Measurements from ENCODE around the gene ZCCHC4.
A peak's percentile ranks its signal among the peaks of the same experiment; 100 is the strongest.
"Not testable (repeated sequence)": the region's sequence is repeated elsewhere in the genome, so short reads cannot be mapped to it uniquely, and the experiment has no call there.

The ZCCHC4 gene

DNA sequence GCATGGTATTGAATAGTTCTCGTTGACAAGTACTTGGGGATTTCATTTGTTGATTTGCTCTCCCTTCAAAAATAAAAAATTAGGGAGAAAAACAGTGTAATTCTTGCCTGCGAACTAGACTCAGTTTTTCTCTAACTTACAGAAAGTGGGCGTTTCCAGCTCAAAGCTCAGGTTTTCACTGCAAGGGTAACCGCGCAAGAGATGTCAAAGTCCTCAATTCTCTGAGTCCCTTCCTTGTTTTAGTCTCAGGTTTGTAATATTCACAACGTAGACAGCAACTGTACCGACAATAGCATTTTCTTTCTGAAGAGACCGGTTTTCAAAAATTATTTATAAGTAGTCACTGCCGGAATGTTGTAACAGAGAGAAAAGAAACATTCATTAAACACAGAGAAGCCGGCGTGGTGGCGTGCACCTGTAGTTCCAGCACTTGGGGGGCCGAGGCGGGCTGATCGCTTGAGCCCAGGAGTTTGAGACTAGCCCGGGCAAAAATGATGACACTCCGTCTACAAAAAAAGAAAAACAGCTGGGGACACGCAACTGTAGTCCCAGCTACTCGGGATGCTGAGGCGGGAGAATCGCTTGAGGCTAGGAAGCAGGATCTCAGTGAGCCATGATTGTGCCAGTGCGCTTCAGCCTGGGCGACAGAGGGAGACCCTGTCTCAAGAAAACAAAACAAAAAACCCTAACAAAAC, 774 bp downstream of the ZCCHC4 start:
- TF ChIP-seq CTCF (IDR thresholded peaks at IDR 0.05; ENCODE audit: low read depth, low read length, missing control alignments): no peak
- no peak for DNase-seq (ENCODE audit: low read depth)
- peak overlapping the region; percentile 78 for H3K4me3 ChIP-seq (ENCODE audit: low read depth, low read length)

DNA sequence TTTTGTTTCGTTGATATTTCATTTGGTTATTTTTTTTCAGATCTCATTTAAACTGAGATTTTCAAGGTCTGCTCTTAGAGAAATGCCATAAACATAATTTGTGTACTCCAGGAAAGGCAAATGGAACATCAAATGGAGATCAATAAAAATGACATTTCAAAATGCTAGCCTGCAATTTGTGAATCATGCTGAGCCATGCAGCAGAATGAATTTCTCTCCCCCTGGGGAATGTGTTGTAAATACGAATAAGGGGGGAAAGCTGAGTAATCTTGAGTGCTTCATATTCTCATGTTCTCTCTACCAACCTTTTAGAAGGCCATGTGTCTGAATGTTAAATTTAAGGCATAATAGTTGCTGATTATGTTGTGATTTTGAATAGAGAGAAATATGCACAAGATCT, 7.8 kb downstream of the ZCCHC4 start:
- no peak for DNase-seq (ENCODE audit: low read depth)
- H3K4me3 ChIP-seq (ENCODE audit: low read depth, low read length): no peak overlapping the region
- no peak for TF ChIP-seq CTCF (IDR thresholded peaks at IDR 0.05; ENCODE audit: low read depth, low read length, missing control alignments)

DNA sequence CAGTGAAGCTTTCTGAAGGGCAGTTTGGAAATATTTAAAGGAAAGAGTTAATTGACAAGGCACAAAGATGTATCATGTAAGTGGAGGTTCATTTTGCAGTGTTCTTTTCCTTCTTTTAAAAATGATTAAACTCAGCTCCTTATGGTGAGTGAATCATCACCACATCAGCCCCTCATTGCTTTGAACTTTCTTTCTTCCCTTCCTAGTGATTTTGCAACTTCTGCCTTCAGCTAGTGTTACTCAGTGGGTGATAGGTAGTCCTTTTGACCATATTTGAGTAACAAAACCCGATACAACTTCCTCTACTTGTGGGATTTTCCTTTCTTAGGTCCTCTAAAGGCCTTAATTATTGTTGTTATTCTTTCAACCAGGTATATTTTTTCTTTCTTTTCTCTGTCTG, 8.2 kb downstream of the ZCCHC4 start:
- H3K4me3 ChIP-seq (ENCODE audit: low read depth, low read length): no peak overlapping the region
- no peak for TF ChIP-seq CTCF (IDR thresholded peaks at IDR 0.05; ENCODE audit: low read depth, low read length, missing control alignments)
- no peak for DNase-seq (ENCODE audit: low read depth)

DNA sequence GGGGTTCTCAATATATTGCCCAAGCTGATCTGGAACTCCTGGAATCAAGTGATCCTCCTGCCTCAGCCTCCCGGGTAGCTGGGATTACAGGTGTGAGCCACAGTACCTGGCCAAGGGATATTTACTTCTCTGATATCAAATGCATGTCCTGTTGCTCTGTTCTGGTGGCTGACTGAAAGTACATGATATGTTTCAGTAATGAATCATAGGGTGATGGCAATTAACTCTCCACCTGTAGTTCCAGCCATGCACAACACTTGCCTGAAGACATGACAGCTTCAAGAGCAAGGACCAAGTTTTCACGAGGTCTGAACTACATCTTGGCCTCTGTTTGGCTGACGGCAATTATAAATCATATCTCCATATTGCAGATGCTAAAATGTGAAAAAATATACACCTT, 9.1 kb downstream of the ZCCHC4 start:
- no peak overlapping the region for H3K4me3 ChIP-seq (ENCODE audit: low read depth, low read length)
- DNase-seq (ENCODE audit: low read depth): no peak
- no peak for TF ChIP-seq CTCF (IDR thresholded peaks at IDR 0.05; ENCODE audit: low read depth, low read length, missing control alignments)

DNA sequence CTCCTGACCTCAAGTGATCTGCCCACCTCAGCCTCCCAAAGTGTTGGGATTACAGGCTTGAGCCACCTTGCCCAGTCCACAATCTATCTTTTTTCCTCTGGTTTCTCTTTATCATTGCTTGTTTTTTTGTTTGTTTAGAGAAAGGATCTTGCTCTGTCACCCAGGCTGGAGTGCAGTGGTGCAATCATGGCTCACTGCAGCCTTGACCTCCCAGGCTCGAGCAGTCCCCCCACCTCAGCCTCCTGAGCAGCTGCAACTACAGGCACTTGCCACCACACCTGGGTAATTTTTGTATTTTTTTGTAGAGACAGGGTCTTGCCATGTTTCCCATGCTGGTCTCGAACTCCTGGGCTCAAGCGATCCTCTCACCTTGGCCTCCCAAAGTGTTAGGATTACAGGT, 15.9 kb downstream of the ZCCHC4 start:
- not testable (repeated sequence) for H3K4me3 ChIP-seq (ENCODE audit: low read depth, low read length); DNase-seq (ENCODE audit: low read depth)

DNA sequence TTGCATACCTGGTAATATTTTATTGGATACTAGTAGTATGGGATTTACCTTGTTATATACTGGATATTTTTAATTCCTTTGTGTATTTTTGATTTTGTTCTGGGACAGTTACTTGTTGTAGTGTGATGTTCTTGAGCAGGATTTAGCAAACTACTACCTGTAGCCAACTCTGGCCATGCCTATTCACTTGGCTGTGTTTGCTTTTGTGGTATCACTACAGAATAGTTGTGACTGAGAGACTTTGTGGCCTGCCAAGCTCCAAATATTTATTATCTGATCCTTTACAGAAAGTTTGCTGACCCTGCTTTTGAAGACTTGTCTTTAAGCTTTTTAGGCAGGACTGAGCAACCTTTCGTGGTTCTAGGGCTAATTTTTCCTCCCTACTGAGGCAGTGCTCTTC, 17.8 kb downstream of the ZCCHC4 start:
- H3K4me3 ChIP-seq (ENCODE audit: low read depth, low read length): no peak overlapping the region
- no peak for DNase-seq (ENCODE audit: low read depth)
- TF ChIP-seq CTCF (IDR thresholded peaks at IDR 0.05; ENCODE audit: low read depth, low read length, missing control alignments): no peak

- DNase-seq (ENCODE audit: low read depth): no peak
- TF ChIP-seq CTCF (IDR thresholded peaks at IDR 0.05; ENCODE audit: low read depth, low read length, missing control alignments): no peak
- peak overlapping the region; percentile 28; the same call in 1 of the 2 replicates for H3K4me3 ChIP-seq (ENCODE audit: low read depth, low read length)
Observed at GRCh38 chr4:25330905-25331808, 18.6 kb downstream of the ZCCHC4 start.
